Inflammatory macrophage (primary cell): ENCODE results near the gene OR5F1.

ENCODE experiments used
- DNase-seq, 2 donors: peaks; one replicate each; pipeline ENCODE4 v3.0.0-alpha.2; 2020 to 2022
- total RNA-seq, 18 experiments: gene quantifications; one replicate each; lab custom pipeline; 2026; ENCODE audit warnings: mixed read lengths in 6 of 18, inconsistent platforms in 2 of 18; lab: John Stamatoyannopoulos, UW

Gene OR5F1
- 0 reads per million in 18 experiments for total RNA-seq

- no peak for DNase-seq
Measured at GRCh38 chr11:55994525-55994924, at the start of gene OR5F1. Gene OR5F1 (minus strand): TSS chr11:55994625. CDS start chr11:55994625, 0 bp downstream.

GRCh38 chr11:56027354-56027753, 32.9 kb upstream of the OR5F1 start, which contains the start of gene OR5AS1:
Gene OR5AS1 (plus strand): TSS chr11:56027654. CDS start chr11:56030419, 2,765 bp downstream.
- no peak for DNase-seq

GRCh38 chr11:56013805-56014204, 19.4 kb upstream of the OR5F1 start:
- no peak for DNase-seq

GRCh38 chr11:56010716-56011115, 16.3 kb upstream of the OR5F1 start:
- DNase-seq: no peak

DNA sequence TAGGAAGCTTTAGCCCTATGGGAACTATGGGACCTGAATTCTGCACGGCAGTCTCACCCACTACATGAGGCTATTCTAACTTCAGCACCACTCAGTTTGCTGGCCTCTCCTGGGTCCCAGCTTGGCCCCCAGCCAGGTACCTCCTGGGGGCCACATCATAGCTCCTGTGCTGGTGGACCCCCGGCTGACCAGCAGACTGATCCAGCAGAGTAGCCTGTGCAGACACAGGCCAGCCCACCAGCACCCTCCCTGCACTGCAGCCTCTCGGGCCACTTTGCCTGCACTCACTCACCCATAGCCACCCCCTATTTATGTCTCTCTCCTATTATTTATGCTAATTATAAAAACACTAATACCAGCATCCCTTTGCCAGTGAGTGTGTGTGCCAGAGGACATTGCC, 23.5 kb downstream of the OR5F1 start:
- DNase-seq: no peak

DNA sequence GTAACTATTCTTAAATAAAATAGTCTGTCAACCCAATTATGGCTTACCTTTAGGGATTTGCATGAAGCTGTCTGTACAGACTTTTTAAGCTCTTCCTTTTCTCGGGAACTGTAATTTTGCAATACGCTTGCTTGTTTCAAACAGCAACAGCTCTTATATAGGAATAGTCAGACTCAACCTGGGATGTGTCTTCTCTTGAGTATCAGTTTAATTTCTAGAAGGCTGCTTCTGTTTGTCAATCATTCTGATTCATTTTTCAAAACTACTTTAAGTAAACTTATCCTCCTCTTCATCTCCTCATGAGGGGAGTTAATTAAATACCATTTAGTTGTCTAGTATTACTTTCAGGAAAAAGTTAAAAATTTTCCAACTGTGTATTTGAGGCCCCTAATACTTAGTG, 24.6 kb downstream of the OR5F1 start, which contains the start of gene OR10AG1:
TSS of gene OR10AG1 (minus strand) at position 101 of the 400 bp plus-strand sequence. CDS start at position 63, 38 bp downstream.
- no peak for DNase-seq

GRCh38 chr11:55967914-55968313, 26.5 kb downstream of the OR5F1 start:
- DNase-seq: no peak

GRCh38 chr11:55966391-55966790, 28.0 kb downstream of the OR5F1 start:
- DNase-seq: no peak

DNA sequence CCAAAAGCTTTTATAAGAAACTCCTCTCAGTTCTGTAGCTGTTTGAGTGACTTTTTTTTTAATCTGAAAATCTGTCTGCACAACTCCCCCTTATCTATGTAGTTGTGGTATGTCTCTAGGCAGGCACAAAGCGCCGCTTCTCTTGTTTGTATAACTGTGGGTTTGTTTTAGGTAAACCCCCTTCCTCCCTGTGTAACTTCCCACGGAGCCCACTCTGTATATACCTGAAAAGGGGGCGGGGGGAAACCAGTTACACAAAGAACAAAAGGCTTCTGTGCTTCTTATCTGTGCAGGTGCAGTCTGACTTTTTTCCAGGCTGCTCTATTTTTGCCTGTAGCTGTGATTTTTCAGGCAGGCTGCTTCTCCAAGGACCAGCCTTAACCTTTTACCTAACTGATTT, 37.9 kb downstream of the OR5F1 start:
- no peak for DNase-seq

GRCh38 chr11:55949330-55949729, 45.1 kb downstream of the OR5F1 start:
- no peak for DNase-seq
